ENCODE results near the gene UGT1A8. TPM values are rescaled to one million over a fixed set of nuclear protein-coding genes. Genes with fewer than 3 reads are reported as not detected.
"Not testable (repeated sequence)": the region's sequence is repeated elsewhere in the genome, so short reads cannot be mapped to it uniquely, and the experiment has no call there.

UGT1A8 gene
- total RNA-seq, 1 donor from 2014 or later: not detected

GRCh38 chr2:233636306-233636705 lies 18.9 kb downstream of the UGT1A8 start, which contains the start of gene UGT1A10:
Gene UGT1A10 (plus strand): TSS chr2:233636448. CDS start chr2:233636523, 75 bp downstream.
- intact Hi-C loops (cut with DNase I); DNase-seq (ENCODE audit: low spot score): not testable (repeated sequence)

- intact Hi-C loops (cut with DNase I): no loop called here
Observed at GRCh38 chr2:233638836-233639235, 21.4 kb downstream of the UGT1A8 start.

DNA sequence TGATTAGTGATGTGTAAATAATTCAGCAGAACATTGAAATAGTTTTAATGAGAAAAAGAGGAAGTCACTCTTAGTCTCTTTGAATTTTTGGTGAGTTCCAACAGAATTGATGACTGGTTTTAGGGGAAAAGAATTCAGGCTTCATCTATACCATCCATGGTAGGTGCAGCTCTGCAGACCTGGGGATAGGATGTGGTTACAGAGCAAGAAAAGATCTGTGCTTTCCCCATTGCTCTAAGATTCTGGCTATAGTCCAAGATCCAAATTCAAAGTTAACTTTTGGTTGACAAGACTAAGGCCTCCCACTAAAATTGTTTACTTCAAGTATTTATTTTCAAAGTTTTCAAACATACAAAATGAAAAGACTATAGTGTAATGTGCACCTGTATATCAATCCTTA lies 22.4 kb downstream of the UGT1A8 start:
- no peak for DNase-seq (ENCODE audit: low spot score)
- intact Hi-C loops (cut with DNase I): no loop called here

More at GRCh38 chr2:233638836-233639235, 21.4 kb downstream of the UGT1A8 start:
- DNase-seq (ENCODE audit: low spot score): no peak

DNA sequence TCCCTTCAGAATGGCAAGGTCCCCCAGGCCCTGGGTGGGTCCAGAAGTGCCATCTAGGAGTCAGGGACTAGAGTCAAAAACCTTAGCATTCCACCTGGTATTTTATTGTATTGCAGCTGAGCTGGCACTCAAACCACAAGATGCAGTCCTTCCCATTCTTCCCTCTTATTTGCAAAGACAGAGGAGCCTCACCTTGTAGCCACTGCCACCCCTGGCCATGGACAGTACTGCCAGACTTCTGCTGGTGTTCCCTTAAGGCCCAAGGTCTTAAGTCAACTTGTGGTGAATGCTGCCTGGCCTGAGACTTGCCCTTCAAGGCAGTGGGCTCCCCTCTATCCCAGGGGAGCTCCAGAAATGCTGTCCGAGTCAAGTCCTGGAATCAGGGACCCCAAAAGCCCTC lies 25.7 kb downstream of the UGT1A8 start:
- DNase-seq (ENCODE audit: low spot score): no peak
- intact Hi-C loops (cut with DNase I): no loop called here

DNA sequence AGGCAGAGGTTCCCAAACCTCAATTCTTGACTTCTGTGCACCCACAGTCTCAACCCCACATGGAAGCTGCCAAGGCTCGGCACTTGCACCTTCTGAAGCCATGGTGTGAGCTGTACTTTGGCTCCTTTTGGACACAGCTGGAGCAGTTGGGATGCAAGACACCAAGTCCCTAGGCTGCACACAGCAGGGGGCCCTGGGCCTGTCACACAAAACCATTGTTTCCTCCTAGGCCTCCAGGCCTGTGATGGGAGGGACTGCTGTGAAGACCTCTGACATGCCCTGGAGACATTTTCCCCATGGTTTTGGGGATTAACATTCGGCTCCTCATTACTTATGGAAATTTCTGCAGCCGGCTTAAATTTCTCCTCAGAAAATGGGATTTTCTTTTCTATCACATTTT lies 28.6 kb downstream of the UGT1A8 start:
- intact Hi-C loops (cut with DNase I); DNase-seq (ENCODE audit: low spot score): not testable (repeated sequence)

DNA sequence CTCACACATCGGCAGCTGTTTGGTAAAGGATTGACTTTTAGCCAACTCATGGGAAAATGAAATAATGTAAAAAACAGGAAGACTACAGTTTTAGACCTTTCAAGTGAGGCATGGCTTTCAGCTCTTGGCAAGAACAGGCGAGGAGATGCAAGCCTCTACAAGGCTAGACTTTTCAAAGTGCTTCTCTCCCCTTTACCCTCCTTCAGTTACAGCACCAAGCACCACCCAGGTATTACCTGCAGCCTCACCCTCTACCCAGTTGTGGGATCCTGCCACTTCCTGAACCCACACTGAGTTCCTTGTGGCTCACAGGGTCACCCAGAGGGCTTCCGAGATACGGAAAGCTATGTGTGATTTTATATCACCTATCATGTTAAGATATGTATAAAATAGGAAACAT lies 33.5 kb downstream of the UGT1A8 start:
- no peak for DNase-seq (ENCODE audit: low spot score)
- intact Hi-C loops (cut with DNase I): no loop called here

DNA sequence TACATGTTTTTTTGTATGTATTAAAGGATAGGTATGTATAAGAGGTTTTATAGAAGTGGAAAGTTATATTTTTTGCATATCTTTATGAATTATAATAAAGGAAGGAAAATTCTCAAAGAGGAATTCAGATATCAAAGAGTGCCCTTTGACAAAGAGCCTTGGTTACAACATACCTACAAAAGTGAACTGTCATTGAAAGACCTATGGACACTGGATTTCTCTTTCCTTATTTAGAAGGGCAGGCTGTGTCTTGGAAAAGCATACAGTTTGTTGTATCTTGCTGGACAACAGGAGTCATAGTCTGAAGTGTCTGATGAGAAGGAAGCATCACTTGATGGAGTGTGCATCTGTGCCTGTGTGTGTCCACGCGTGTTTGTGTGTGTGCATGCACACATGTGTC lies 34.0 kb downstream of the UGT1A8 start:
- DNase-seq (ENCODE audit: low spot score): no peak
- intact Hi-C loops (cut with DNase I): no loop called here

DNA sequence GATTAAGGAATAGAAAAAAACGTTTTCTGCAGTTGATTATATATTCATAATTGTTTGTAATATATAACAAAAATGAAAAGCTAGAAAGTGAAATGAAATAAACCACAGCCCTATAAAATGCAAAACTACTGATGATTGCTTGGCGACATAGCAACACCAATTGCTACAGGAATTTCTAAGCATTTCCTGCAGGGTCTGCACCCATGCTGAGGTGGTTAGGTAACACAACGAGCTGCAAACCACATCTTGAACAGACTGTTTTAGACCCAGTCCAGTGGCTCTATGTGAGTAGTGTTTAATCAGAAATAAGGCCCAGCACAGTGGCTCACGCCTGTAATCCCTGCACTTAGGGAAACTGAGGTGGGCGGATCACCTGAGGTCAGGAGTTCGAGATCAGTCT lies 37.1 kb downstream of the UGT1A8 start:
- intact Hi-C loops (cut with DNase I): no loop called here
- DNase-seq (ENCODE audit: low spot score): no peak

GRCh38 chr2:233655043-233655442 lies 37.6 kb downstream of the UGT1A8 start:
- no peak for DNase-seq (ENCODE audit: low spot score)
- intact Hi-C loops (cut with DNase I): no loop called here

DNA sequence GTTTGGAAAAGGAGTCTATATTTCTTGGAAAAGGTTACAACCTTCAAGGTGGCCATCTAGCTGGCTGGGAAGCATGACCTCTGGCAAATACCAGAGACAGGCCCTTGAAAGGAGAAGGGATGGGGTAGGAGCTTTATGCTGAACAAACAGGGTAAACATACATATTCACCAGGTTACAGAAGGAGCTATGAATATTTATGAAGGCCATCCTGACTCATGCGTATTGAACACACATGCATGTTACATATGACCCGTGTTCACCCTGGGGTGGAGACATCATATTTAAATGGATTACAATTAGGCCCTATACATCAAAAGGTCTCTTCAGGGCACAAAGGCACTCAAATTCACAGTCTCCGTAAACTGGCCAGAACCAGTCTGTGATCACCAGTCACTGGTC lies 38.5 kb downstream of the UGT1A8 start:
- DNase-seq (ENCODE audit: low spot score); intact Hi-C loops (cut with DNase I): not testable (repeated sequence)

GRCh38 chr2:233656443-233656842 lies 39.0 kb downstream of the UGT1A8 start:
- intact Hi-C loops (cut with DNase I): no loop called here
- no peak for DNase-seq (ENCODE audit: low spot score)

DNA sequence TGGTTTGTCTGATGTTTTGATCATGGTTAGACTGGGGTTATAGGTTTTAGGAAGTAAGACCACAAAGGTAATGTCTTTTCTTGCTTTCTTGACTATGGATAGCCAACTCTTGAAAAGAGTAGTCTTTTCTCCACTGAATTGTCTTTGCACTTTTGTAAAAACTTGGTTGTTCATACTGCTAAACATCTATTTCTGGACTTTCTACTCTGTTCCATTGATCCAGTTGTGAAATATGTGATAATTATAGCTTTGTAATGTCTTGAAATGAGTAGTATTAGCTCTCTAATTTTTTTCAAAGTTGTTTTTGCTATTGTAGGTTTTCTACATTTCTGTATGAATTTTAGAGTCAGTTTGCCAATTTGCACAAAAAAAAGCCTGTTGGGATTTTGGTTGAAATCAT lies 41.2 kb downstream of the UGT1A8 start:
- intact Hi-C loops (cut with DNase I): no loop called here

GRCh38 chr2:233663911-233664310 lies 46.5 kb downstream of the UGT1A8 start:
- DNase-seq (ENCODE audit: low spot score): no peak
- intact Hi-C loops (cut with DNase I): no loop called here

More for the DNA sequence above, 41.2 kb downstream of the UGT1A8 start:
- no peak for DNase-seq (ENCODE audit: low spot score)

DNA sequence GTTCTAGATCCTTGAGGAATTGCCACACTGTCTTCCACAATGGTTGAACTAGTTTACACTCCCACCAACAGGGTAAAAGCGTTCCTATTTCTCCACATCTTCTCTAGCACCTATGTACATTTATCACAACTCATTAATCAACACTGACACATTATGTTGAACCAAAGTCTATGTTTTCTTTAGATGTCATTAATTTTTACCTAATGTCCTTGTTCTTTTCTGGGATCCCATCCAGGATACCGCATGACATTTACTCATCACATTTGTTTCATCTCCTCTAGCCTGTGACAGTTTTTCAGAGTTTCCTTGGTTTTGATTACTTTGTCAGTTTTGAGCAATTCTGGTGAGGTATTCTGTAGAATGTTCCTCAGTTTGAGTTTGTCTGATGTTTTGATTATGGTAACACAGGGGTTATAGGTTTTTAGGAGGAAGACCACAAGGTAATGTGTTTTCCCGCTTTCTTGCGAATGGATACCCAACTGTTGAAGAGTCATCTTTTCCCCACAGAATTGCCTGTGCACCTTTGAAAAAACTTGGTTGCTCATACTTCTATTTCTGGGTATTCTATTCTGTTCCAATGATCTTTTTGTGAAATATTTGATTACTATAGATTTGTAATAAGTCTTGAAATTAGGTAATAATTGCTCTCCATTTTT lies 51.3 kb downstream of the UGT1A8 start:
- no peak for DNase-seq (ENCODE audit: low spot score)
- intact Hi-C loops (cut with DNase I): no loop called here

- no peak for DNase-seq (ENCODE audit: low spot score)
- intact Hi-C loops (cut with DNase I): no loop called here
Observed at GRCh38 chr2:233671290-233672161, 54.1 kb downstream of the UGT1A8 start, which contains the start of gene UGT1A9. Gene UGT1A9 (plus strand): TSS chr2:233671898. CDS start chr2:233671935, 37 bp downstream.

GRCh38 chr2:233672886-233673285 lies 55.5 kb downstream of the UGT1A8 start:
- intact Hi-C loops (cut with DNase I): no loop called here
- no peak for DNase-seq (ENCODE audit: low spot score)

GRCh38 chr2:233673896-233674295 lies 56.5 kb downstream of the UGT1A8 start:
- intact Hi-C loops (cut with DNase I): no loop called here
- no peak for DNase-seq (ENCODE audit: low spot score)

- intact Hi-C loops (cut with DNase I): no loop called here
Observed at GRCh38 chr2:233674314-233674713, 56.9 kb downstream of the UGT1A8 start.

GRCh38 chr2:233674995-233675394 lies 57.6 kb downstream of the UGT1A8 start:
- DNase-seq (ENCODE audit: low spot score): no peak
- intact Hi-C loops (cut with DNase I): no loop called here

More at GRCh38 chr2:233674314-233674713, 56.9 kb downstream of the UGT1A8 start:
- no peak for DNase-seq (ENCODE audit: low spot score)

DNA sequence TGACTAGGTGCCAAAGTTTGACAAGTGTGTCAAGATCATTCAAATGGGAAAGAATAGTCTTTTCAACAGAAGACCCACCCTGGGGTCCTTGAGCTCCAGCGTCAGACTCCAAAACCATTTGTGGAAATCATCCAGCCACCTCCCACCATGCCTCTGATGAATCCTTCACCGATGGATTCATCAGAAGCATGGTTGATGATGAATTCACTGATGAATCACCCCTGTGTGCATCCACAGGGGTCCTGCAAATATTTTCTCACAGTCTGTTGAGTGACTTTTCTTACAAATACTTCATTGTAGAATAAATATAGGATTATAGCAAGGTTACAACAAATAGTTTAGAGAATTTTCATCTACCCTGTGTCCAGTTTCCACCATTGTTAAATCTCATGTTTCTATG lies 58.6 kb downstream of the UGT1A8 start:
- intact Hi-C loops (cut with DNase I): no loop called here
- DNase-seq (ENCODE audit: low spot score): no peak

GRCh38 chr2:233679196-233679595 lies 61.8 kb downstream of the UGT1A8 start:
- intact Hi-C loops (cut with DNase I): no loop called here
- no peak for DNase-seq (ENCODE audit: low spot score)

Measured in cardiac septum (tissue), 1 donor.